ENCODE data around the gene SNUPN.
"Not testable (repeated sequence)": the region's sequence is repeated elsewhere in the genome, so short reads cannot be mapped to it uniquely, and the experiment has no call there.

The SNUPN gene

GRCh38 chr15:75631935-75632334 is 6.4 kb upstream of the SNUPN start:
- no peak for DNase-seq

DNA sequence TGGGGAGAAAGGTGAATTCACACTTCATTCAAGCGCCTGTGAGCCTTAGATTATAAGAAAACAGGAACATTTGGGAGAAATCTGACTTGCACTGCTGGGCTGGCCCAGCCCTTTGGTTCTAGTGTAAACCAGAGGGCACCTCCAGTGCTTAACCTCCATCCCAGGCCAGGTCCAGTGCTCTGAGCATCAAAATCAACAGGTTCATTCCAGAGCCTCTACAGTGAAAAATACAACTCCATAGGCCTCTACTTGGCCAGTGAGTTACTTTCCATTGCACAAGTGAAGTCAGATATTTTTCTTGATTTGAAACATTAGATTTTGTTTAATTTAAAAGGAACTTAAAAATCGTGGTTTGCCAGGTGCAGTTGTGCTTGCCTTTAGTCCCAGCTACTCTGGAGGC is 3.0 kb downstream of the SNUPN start:
- DNase-seq, result no peak

DNA sequence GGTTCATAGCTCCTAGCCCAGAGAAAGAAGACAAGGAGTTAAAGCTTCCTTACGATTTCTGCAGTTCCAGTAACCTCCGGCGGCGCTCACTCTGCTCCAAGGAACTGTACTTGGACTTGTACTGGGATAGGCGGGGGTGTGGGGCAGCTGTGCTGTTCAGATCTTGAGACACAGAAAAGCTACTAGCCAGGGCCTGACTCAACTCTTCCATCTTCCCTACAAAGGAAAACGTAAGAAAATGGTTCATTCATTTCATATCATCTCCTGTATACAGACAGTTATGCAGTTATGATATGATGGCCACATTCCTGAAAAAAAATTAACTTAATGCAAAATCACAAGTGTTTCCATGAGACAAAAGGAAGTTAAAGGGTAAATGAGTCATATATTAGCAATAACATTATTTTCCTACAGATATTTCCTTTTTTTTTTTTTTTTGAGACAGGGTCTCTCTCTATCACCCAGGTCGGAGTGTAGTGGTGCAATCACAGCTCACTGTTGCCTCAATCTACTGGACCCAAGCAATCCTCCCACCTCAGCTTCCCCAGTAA is 4.6 kb downstream of the SNUPN start:
- DNase-seq, result no peak

- no peak for DNase-seq
These were observed 5.3 kb downstream of the SNUPN start for GRCh38 chr15:75620058-75620820.

DNA sequence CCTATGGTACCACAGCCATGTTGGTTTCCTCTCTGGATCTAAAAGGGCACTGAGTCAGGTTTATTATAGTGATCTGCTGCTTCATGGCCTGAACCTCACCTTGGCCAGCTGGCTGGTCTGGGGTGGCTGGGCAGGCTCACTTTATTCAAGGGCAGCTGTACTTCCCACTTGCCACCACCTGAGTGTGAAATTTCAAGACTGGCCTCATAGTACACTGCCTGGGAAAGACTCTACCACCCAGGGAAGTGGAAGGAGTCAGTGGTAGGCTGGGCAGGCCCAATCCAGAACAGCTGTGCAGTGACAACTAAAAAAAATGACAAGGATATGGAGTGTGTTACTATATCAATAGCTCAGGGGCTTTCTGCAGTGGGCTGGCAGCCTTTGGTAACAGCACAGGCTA is 8.8 kb downstream of the SNUPN start:
- no peak for DNase-seq

DNA sequence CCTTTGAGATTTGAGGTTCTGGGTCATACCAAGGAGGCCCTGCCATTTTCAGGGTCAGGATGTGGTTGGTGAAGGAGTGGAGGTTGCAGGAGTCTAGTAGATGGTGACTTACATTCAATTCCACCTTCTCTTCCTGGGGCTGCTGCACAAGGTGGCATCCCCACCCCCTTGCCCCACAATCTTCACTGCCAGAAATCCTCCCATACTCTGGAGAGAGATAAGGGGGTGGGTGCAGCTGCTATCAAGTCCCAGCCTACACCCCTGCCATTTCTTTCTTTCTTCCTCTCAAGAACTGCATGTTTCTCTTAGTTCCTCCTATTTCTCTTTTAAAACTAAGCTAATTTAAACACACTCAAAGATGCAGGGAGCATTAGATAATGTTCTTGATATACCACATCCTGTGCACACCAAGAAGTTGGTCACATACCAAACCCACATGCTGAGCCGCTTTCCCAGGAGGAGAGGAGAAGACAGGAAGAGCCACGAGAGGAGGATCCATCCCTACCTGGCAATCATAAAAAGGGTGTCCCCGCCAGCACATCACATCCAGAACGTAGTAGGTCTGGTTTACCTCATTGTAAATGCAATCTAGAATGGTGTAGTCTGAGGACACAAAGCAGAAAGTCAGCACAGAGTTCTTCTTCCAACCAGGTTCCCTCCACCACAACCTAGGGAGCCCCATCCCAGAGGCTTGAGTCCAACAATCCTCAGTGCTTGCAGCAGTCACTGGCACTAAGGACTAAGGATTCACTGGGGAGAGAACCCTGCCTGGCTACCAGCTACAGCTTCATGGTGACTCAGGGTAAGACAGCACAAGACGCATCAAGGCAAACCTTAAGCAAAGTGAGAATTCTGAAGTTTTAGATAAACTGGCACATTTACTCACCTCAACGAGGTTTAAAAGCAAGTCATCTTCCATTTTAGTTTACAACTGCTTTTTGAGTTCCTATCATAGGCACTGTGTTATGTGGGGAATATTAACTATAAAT is 18.5 kb downstream of the SNUPN start:
- DNase-seq, result no peak

DNA sequence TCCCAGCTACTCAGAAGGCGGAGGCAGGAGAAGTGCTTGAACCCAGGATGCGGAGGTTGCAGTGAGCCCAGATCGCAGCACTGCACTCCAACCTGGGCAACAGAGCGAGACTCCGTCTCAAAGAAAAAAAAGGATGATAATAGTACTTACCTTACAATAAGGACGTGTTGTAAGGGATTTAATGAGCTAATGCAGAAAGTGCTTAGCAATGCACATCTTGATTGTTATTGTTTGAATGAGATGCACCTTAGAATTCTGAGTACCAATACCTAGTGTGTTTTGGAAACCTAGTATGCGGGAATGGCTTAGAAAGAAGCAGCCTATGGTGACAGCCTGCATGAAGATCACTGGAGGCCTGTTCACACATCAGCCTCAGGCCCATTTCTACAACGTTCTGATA is 19.5 kb downstream of the SNUPN start:
- DNase-seq, result no peak

DNA sequence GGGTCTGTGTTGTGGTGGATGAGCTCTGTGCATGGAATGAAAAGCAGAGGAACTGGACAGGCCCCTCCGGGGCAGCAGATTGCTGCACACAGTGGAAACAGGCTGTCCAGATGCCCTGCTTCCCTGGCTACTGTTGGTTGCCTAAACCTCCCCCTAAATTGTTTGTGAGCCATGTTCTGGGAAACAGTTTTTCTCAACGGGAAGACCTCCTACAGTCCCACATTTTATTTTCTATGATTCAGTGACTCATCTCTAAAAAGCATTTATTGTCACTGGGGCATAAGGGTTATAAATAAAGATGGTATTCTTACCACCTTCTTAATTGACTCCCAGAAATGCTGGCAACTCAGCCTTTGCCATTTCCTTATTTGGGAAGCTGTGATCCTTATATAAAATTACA is 26.1 kb downstream of the SNUPN start:
- DNase-seq, result no peak

DNA sequence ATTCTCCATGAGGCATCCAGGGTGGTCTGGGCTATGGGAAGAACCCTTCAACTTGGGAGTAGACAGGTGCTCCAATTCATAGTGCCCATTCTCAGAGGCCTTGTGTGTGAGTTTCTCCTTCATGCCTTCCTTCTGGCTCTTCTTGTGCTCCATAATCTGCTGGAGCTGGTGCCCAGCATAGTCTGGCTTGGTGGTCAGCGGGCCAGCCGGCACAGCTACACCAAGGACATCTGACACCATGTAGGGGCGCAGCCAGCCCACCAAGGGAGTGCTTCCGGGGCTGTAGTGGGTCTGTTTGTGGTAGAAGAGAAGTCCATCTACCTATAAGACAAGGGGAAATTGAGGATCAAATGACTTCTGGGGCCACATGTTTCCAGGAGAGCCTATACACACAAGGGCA is 27.2 kb downstream of the SNUPN start:
- DNase-seq, result no peak

DNA sequence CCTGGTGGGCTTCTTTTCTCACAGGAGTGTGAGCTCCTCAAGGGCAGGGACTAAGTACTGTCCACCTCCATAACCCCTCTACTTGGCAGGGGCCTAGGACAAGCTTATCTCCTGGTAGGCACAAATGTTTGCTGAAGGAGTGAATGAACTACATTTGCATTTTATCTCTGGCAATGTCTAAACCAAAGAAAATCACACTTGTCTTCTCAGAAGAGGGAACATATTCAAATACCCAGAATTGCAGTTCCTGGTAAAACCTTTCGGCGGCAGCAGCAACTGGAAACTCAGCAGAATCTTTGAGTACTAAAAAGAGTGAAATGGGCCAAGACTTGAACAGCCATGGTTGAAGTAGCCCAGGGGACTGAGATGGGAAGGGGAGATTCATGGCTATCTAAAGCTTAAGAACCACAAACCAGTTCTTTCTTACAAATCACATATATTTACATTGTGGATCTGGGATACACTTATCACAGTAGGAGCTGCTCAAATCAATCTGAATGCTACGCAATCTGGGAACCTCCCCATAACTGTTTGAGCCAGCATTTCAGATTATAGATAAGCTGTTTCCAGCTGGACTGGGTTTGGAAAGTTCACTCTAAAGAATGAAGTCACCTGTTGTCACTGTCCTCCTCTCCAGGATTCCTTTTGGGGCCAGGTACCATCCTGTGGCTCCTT is 27.7 kb downstream of the SNUPN start:
- peak; percentile 38 for DNase-seq

- DNase-seq, result no peak
These were observed 28.7 kb downstream of the SNUPN start for GRCh38 chr15:75596703-75597345.

DNA sequence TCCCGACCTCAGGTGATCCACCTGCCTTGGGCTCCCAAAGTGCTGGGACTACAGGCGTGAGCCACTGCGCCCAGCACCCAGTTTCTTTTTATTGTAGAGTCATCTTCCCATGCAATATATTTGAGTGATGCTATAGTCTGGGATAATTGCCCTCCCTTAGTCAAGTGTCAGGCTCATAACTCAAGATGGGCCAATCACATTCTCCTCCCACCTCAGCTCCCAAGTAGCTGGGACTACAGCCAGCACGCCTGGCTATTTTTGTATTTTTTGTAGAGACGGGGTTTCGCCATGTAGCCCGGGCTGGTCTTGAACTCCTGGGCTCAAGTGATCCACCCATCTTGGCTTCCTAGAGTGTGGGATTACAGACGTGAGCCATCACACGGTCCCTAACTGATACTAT is 31.2 kb downstream of the SNUPN start:
- no peak for DNase-seq

- DNase-seq, result no peak
These were observed 33.7 kb downstream of the SNUPN start for GRCh38 chr15:75591655-75592364.

DNA sequence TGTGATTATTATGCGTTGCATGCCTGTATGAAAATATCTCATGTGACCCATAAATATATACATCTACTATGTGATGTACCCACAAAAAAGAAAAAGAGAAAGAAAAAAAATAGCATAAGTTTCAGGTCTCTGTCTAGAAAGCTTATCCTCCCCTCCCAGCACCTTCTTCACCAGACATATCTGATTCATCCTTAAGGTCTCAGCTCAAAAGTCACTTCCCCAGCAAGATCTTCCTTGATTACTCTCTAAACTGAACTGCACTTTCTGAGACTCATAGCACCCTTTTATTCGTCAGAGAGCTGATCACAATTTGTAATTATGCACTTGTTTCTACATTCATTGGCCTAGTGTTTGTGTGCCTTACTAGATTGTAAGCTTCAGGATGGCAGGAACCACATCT is 35.3 kb downstream of the SNUPN start:
- no peak for DNase-seq

GRCh38 chr15:75589071-75589470 is 36.5 kb downstream of the SNUPN start:
- DNase-seq, result no peak

- DNase-seq, result not testable (repeated sequence)
These were observed 39.1 kb downstream of the SNUPN start for GRCh38 chr15:75586422-75586821.

DNA sequence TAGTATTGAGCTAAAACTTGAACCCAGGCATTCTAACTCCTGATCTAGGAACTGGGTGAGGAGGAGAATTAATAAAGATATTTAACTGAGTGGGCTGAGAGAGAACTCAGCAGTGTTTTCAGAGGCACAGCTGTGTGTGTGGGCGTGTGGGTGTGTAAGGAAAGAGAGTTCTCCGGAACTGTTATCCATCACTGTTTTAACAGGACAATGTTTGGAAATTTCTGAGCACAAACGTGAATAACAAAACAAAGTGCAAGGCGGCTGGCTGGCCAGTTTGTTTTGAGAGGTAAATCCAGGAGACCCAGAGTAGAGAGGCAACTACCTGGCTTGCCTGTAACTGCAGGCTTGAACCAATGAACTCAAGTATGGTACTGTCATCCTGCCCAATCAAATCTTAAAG is 41.4 kb downstream of the SNUPN start:
- DNase-seq, result no peak

DNA sequence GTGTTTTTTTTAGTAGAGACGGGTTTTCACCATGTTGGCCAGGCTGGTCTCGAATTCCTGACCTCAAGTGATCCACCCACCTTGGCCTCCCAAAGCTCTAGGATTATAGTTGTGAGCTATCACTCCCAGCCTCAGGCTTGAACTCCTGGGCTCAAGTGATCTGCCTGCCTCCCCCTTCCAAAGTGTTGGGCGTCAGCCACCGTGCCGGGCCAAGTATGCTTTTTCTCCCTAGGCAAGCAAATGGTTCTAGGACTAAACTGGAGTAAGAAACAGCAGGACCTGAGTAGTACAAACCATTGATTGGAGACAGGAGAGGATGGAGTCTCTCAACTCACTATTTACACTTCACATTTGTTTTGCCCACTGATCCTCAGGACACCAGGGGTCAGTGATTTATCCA is 41.8 kb downstream of the SNUPN start:
- no peak for DNase-seq

DNA sequence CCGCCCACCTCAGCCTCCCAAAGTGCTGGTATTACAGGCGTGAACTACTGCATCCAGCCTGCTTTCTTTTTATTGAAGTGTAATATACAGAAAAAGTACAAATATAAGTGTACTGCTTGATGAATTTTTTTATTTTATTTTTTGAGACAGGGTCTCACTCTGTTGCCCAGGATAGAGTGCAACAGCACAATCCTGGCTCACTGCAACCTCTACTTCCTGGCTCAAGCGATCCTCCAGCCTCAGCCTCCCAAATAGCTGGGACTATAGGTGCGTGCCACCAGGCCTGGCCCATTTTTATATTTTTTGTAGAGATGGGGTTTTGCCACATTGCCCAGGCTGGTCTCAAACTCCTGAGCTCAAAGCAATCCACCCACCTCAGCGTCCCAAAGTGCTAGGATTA is 42.6 kb downstream of the SNUPN start:
- DNase-seq, result not testable (repeated sequence)

DNA sequence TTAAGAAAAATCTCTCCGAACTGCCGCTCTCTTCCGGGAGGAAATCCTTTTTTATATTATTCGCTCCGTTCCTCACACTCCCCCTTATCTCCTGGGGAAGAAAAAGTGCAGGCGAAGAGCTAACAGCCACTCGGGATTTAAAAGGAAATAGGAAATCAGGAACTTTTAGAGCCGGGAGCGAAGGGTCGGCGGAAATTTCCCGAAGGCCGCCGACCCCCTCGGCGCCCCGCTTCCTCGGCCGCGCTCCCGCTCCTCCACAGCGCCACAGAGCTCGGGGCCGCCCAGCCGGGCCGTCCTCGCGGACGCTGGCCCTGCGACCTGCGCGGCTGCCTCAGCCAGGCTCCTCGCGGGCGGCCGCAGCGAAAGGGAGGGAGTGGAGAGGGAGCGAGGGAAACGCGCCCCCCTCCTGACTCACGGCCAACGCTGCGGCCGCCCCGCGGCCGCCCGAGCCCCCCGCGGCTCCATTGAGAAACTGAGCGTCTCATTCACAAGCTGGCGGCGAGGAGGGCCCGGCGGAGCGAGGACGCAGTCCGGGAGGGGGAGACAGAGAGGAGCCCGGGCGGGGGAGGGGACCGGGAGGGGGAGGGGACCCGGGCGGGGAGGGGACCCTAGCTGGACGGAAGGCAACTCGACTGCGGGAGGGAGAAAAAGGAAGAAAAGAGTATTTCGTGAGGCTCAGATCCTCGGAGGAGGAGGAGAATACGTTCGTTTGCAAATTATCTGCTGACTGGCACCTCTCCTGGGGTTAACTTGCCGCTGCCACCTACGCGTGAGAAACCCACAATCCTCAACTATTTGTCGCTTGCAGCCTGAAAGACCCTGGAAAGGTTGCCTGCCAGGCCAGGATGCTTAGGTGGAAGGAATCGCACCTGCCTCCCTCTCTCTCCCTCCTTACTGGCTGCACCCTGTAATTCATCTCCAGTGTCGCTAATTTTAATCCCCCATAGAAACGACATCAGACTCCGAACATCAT is 46.3 kb downstream of the SNUPN start, which contains the start of gene PTPN9:
TSS of gene PTPN9 (minus strand) at position 368 of the 973 bp plus-strand sequence. CDS start 539 bp downstream, outside the sequence.
- DNase-seq, result peak; percentile 75
